H9 (cell line): ENCODE results near the gene VCP. TPM values are rescaled to one million over a fixed set of nuclear protein-coding genes. Genes with fewer than 3 reads are reported as not detected.
A peak's percentile ranks its signal among the peaks of the same experiment; 100 is the strongest.

ENCODE experiments used
- DNase-seq: peaks from one replicate; pipeline ENCODE4 v3.0.0-alpha.2; 2017
- H2AFZ ChIP-seq: one replicate; pipeline ENCODE4 v1.6.1; 2013; ENCODE audit warnings: mild to moderate bottlenecking, low read length, control low read depth, moderate library complexity
- H2AK5ac ChIP-seq: 2 replicates; pipeline ENCODE4 v1.6.1; 2013; ENCODE audit warnings: low read length, control low read depth, mixed read lengths; ENCODE audit not compliant: insufficient read length
- H2BK120ac ChIP-seq: one replicate; pipeline ENCODE4 v1.6.1; 2013; ENCODE audit warnings: low read depth, mild to moderate bottlenecking, low read length, control low read depth, inconsistent platforms; ENCODE audit not compliant: poor library complexity, severe bottlenecking
- H2BK12ac ChIP-seq: 2 replicates; pipeline ENCODE4 v1.6.1; 2013; ENCODE audit warnings: low read length, control low read depth, mixed read lengths, low read depth; ENCODE audit not compliant: insufficient read length
- H2BK15ac ChIP-seq: 2 replicates; pipeline ENCODE4 v1.6.1; 2013; ENCODE audit warnings: low read depth, low read length, control low read depth
- H2BK20ac ChIP-seq: one replicate; pipeline ENCODE4 v1.6.1; 2013; ENCODE audit warnings: low read depth, mild to moderate bottlenecking, low read length, control low read depth, inconsistent platforms; ENCODE audit not compliant: poor library complexity, severe bottlenecking
- H2BK5ac ChIP-seq: 2 replicates; pipeline ENCODE4 v1.6.1; 2013; ENCODE audit warnings: low read length, control low read depth, mixed read lengths; ENCODE audit not compliant: insufficient read length
- H3K14ac ChIP-seq: 2 replicates; pipeline ENCODE4 v1.6.1; 2013; ENCODE audit warnings: low read length, control low read depth; ENCODE audit not compliant: insufficient read depth
- H3K18ac ChIP-seq: 2 replicates; pipeline ENCODE4 v1.6.1; 2013; ENCODE audit warnings: low read depth, mild to moderate bottlenecking, mixed read lengths, low read length, control low read depth; ENCODE audit not compliant: insufficient read length
- H3K23ac ChIP-seq: 2 replicates; pipeline ENCODE4 v1.6.1; 2013; ENCODE audit warnings: low read length, control low read depth, mixed read lengths, low read depth; ENCODE audit not compliant: insufficient read length
- H3K23me2 ChIP-seq: 2 replicates; pipeline ENCODE4 v1.6.1; 2013; ENCODE audit warnings: low read depth, mild to moderate bottlenecking, mixed read lengths, low read length, control low read depth; ENCODE audit not compliant: insufficient read length, poor library complexity, severe bottlenecking
- H3K27ac ChIP-seq: 2 replicates; pipeline ENCODE4 v1.5.1; 2013; ENCODE audit warnings: low read length, control low read depth, mixed read lengths, low read depth; ENCODE audit not compliant: insufficient read length
- H3K27me3 ChIP-seq: 2 replicates; pipeline ENCODE4 v1.6.1; 2013; ENCODE audit warnings: low read length, control low read depth, inconsistent platforms; ENCODE audit not compliant: insufficient read depth
- H3K4ac ChIP-seq: 2 replicates; pipeline ENCODE4 v1.6.1; 2013; ENCODE audit warnings: low read depth, mild to moderate bottlenecking, control low read depth, inconsistent platforms, low read length, moderate library complexity
- H3K4me1 ChIP-seq: 2 replicates; pipeline ENCODE4 v1.6.1; 2013; ENCODE audit warnings: low read length, control low read depth, inconsistent platforms; ENCODE audit not compliant: insufficient read depth
- H3K4me2 ChIP-seq: 2 replicates; pipeline ENCODE4 v1.6.1; 2013; ENCODE audit warnings: low read length, control low read depth, mixed read lengths; ENCODE audit not compliant: insufficient read length, insufficient read depth
- H3K56ac ChIP-seq: 2 replicates; pipeline ENCODE4 v1.6.1; 2013; ENCODE audit warnings: low read depth, mild to moderate bottlenecking, mixed read lengths, low read length, control low read depth; ENCODE audit not compliant: insufficient read length
- H3K79me1 ChIP-seq: 2 replicates; pipeline ENCODE4 v1.6.1; 2013; ENCODE audit warnings: low read depth, mild to moderate bottlenecking, moderate library complexity, low read length, control low read depth, inconsistent platforms; ENCODE audit not compliant: insufficient read depth, poor library complexity, severe bottlenecking
- H3K79me2 ChIP-seq: 2 replicates; pipeline ENCODE4 v1.6.1; 2013; ENCODE audit warnings: low read length, control low read depth, inconsistent platforms; ENCODE audit not compliant: insufficient read depth
- H3K9ac ChIP-seq: 2 replicates; pipeline ENCODE4 v1.6.1; 2013; ENCODE audit warnings: low read length, control low read depth, mixed read lengths; ENCODE audit not compliant: insufficient read length; ENCODE audit errors: extremely low read depth
- H3K9me3 ChIP-seq: one replicate; pipeline ENCODE4 v1.6.1; 2013; ENCODE audit warnings: low read depth, low read length, inconsistent platforms; ENCODE audit not compliant: control insufficient read depth
- H3T11ph ChIP-seq: one replicate; pipeline ENCODE4 v1.6.1; 2013; ENCODE audit warnings: mild to moderate bottlenecking, low read length, control low read depth, inconsistent platforms
- H4K20me1 ChIP-seq: one replicate; pipeline ENCODE4 v1.6.1; 2013; ENCODE audit not compliant: control insufficient read depth, insufficient read length, insufficient read depth
- H4K5ac ChIP-seq: 2 replicates; pipeline ENCODE4 v1.6.1; 2013; ENCODE audit warnings: low read depth, mild to moderate bottlenecking, mixed read lengths, low read length, control low read depth; ENCODE audit not compliant: insufficient read length
- H4K8ac ChIP-seq: replicated peaks from 2 replicates; pipeline ENCODE4 v1.6.1; 2013; ENCODE audit warnings: low read length, control low read depth, mixed read lengths, low read depth; ENCODE audit not compliant: insufficient read length
- H4K91ac ChIP-seq: 2 replicates; pipeline ENCODE4 v1.6.1; 2013; ENCODE audit warnings: low read depth, mild to moderate bottlenecking, moderate library complexity, mixed read lengths, low read length, control low read depth; ENCODE audit not compliant: insufficient read length
- H3K27ac Mint-ChIP-seq, 3 experiments: 2 replicates in 2 of 3; 3 replicates in 1 of 3; pipeline ENCODE4 v1.8.0; 2020 to 2021; ENCODE audit warnings: mixed read lengths in 3 of 3, mild to moderate bottlenecking in 1 of 3, moderate library complexity in 1 of 3
- H3K27me3 Mint-ChIP-seq: 2 replicates; pipeline ENCODE4 v1.8.0; 2021; ENCODE audit warnings: low read depth, mild to moderate bottlenecking, moderate library complexity, mixed read lengths
- H3K36me3 Mint-ChIP-seq, 3 experiments: 2 replicates in 2 of 3; 3 replicates in 1 of 3; pipeline ENCODE4 v1.8.0; 2020 to 2021; ENCODE audit warnings: low read depth in 3 of 3, mixed read lengths in 3 of 3; ENCODE audit not compliant: insufficient read depth in 1 of 3
- H3K4me1 Mint-ChIP-seq, 2 experiments: 2 replicates each; pipeline ENCODE4 v1.8.0; 2020; ENCODE audit warnings: mixed read lengths in 2 of 2
- H3K4me3 Mint-ChIP-seq, 2 experiments: 2 replicates in 1 of 2; 3 replicates in 1 of 2; pipeline ENCODE4 v1.8.0; 2020 to 2021; ENCODE audit warnings: mild to moderate bottlenecking in 2 of 2, mixed read lengths in 2 of 2, moderate library complexity in 1 of 2
- H3K9me3 Mint-ChIP-seq, 2 experiments: 2 replicates in 1 of 2; 3 replicates in 1 of 2; pipeline ENCODE4 v1.8.0; 2020; ENCODE audit warnings: mild to moderate bottlenecking in 2 of 2, mixed read lengths in 2 of 2, moderate library complexity in 1 of 2
- CTCF ChIP-seq: fragments of 200-600 bp; sonication (generic); conservative IDR thresholded peaks from 3 replicates; pipeline ENCODE4 v1.8.0; 2021; ENCODE audit warnings: antibody characterized with exemption, mild to moderate bottlenecking
- WGBS: extraction: QIAGEN DNeasy Blood & Tissue Kit; methylation state at CpG from one replicate; pipeline ENCODE4 v1.1.7; 2013; ENCODE audit warnings: missing lambda C conversion rate, low lambda C conversion rate, mixed read lengths; ENCODE audit not compliant: insufficient read length; ENCODE audit errors: extremely low coverage; 5-methylcytosine and 5-hydroxymethylcytosine counted together
- total RNA-seq: library from RNA; stranded (reverse); gene quantifications from 2 replicates; pipeline ENCODE4 v1.2.1, GENCODE V29; 2021

VCP gene
- total RNA-seq, 1 experiment from 2014 or later = 407 TPM

- peaks cover 64 to 84% (median 71%) of the 10 kb centered on the region in 3 experiments for H3K36me3 Mint-ChIP-seq
- no peaks in the 10 kb centered on the region; the same call in none of the 2 replicates for H3K27me3 Mint-ChIP-seq
Observed at GRCh38 chr9:35069020-35069419, 3.4 kb downstream of the VCP start.

More at GRCh38 chr9:35069020-35069419, 3.4 kb downstream of the VCP start:
- H3K79me1 ChIP-seq = no peaks in the 10 kb centered on the region
- H2BK15ac ChIP-seq = no peak overlapping the region
- H2AK5ac ChIP-seq = no peak overlapping the region
- H3K79me2 ChIP-seq = peaks cover 39% of the 10 kb centered on the region
- DNase-seq = no peak
- H3K18ac ChIP-seq = no peak overlapping the region
- TF ChIP-seq CTCF = no peak
- H3K9me3 ChIP-seq = no peaks in the 10 kb centered on the region
- H3K4ac ChIP-seq = no peak overlapping the region
- H2BK5ac ChIP-seq = no peak overlapping the region
- H3K4me1 ChIP-seq = peaks cover 5% of the 10 kb centered on the region; the same call in 1 of the 2 replicates
- H2BK12ac ChIP-seq = no peak overlapping the region
- H2BK20ac ChIP-seq = no peak overlapping the region
- no peak overlapping the region for H3K56ac ChIP-seq
- H3K9ac ChIP-seq = no peak overlapping the region
- Mint-ChIP-seq H3K9me3 (no peaks in the 10 kb centered on the region; a peak in 1 of 5 replicates), H3K4me3 (peak overlapping the region; percentile 16 to 26; a peak in 2 of 5 replicates), H3K27ac (peak overlapping the region in 1 of 3 experiments; percentile 47; a peak in 1 of 7 replicates), H3K4me1 (peaks cover 18 to 22% of the 10 kb centered on the region in 2 experiments)
- H3K4me2 ChIP-seq = no peak overlapping the region
- H3K27me3 ChIP-seq = no peaks in the 10 kb centered on the region
- no peak overlapping the region for H3K27ac ChIP-seq
- H3T11ph ChIP-seq = no peak overlapping the region
- H2BK120ac ChIP-seq = no peak overlapping the region
- no CpG with 5 or more reads among the region's 4 CpGs for WGBS
- peaks cover 6% of the 10 kb centered on the region for H3K23me2 ChIP-seq
- H2AFZ ChIP-seq = no peak overlapping the region
- no peak overlapping the region for H4K8ac ChIP-seq
- H4K5ac ChIP-seq = no peak overlapping the region
- no peak overlapping the region for H3K14ac ChIP-seq
- H4K91ac ChIP-seq = no peak overlapping the region
- H3K23ac ChIP-seq = no peak overlapping the region
- no peaks in the 10 kb centered on the region for H4K20me1 ChIP-seq
